ENCODE data around the gene NFIA.

GRCh38 chr1:61241973-61242381 lies 159.6 kb downstream of the NFIA start:
- TF ChIP-seq CTCF (optimal IDR thresholded peaks at IDR 0.05 in 1 of 3, IDR thresholded peaks at IDR 0.05 in 1 of 3, conservative IDR thresholded peaks at IDR 0.05 in 1 of 3; ENCODE audit: extremely low read depth in 1 of 3, insufficient read depth in 2 of 3, low read length in 3 of 3) (no peak), EZH2 (IDR thresholded peaks at IDR 0.05; ENCODE audit: low read length) (no peak)
